Erythroblast (primary cell): ENCODE measurements around the gene PIK3R3.

ENCODE experiments used
- GATA1 ChIP-seq: IDR thresholded peaks from 2 replicates; pipeline ENCODE4 v1.6.1; 2011; ENCODE audit warnings: low read depth, mild to moderate bottlenecking, control low read depth, low read length, moderate library complexity
- POLR2A ChIP-seq: IDR thresholded peaks from 2 replicates; pipeline ENCODE4 v1.6.1; 2011; ENCODE audit warnings: mild to moderate bottlenecking, low read length

DNA sequence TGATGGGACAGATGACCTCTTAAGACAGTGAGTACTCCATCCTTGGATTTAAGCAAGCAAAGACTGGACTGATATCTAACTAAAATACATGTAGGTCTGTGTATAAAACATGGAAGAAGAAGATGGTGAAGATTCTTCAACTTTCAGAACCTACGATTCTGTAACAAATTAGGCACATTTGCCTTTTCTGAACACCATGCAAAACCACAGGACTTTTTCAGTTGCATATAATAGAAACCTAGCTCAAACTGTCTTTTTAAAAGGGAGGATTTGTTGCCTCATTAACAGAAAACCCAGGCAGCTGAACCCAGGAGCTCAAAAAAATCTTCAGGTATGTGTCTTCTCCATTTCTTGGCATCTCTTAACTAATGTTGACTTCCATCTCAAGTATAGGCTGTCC, 27.8 kb upstream of the PIK3R3 start:
- no peak for TF ChIP-seq POLR2A
- no peak for TF ChIP-seq GATA1
